Inflammatory macrophage treated with lipopolysaccharide for 4 hours (primary cell): ENCODE data around the gene CBX3.
"Not testable (repeated sequence)": the region's sequence is repeated elsewhere in the genome, so short reads cannot be mapped to it uniquely, and the experiment has no call there.

ENCODE experiments used
- DNase-seq: peaks from one replicate; pipeline ENCODE4 v3.0.0-alpha.2; 2020

Gene CBX3

GRCh38 chr7:26208040-26208439 is 6.5 kb downstream of the CBX3 start:
- DNase-seq: no peak

GRCh38 chr7:26212921-26213718 is 11.6 kb downstream of the CBX3 start:
- no peak for DNase-seq

GRCh38 chr7:26213807-26214515 is 12.4 kb downstream of the CBX3 start:
- peak; percentile 14 for DNase-seq

GRCh38 chr7:26216049-26216448 is 14.5 kb downstream of the CBX3 start:
- peak; percentile 71 for DNase-seq

- DNase-seq: no peak
These were observed 22.8 kb downstream of the CBX3 start for GRCh38 chr7:26224359-26224758.

GRCh38 chr7:26227987-26228386 is 26.4 kb downstream of the CBX3 start:
- no peak for DNase-seq

GRCh38 chr7:26233902-26234511 is 32.5 kb downstream of the CBX3 start:
- no peak for DNase-seq

GRCh38 chr7:26237035-26237807 is 35.7 kb downstream of the CBX3 start:
- peak; percentile 23 for DNase-seq

GRCh38 chr7:26238032-26238431 is 36.5 kb downstream of the CBX3 start:
- DNase-seq: no peak

- no peak for DNase-seq
These were observed 43.6 kb downstream of the CBX3 start for GRCh38 chr7:26245150-26245549.

- no peak for DNase-seq
These were observed 48.7 kb downstream of the CBX3 start for GRCh38 chr7:26250239-26250638.

GRCh38 chr7:26261866-26262265 is 60.3 kb downstream of the CBX3 start:
- not testable (repeated sequence) for DNase-seq
